B cell (primary cell): Measurements from ENCODE around the gene RAB30. TPM values are rescaled to one million over a fixed set of nuclear protein-coding genes. Genes with fewer than 3 reads are reported as not detected.

Source experiments
- ATAC-seq: fragments of 200-7000 bp; cut with Tn5 transposase; one replicate; pipeline ENCODE4 v1.10.0; 2021; ENCODE audit warnings: low read depth, mild to moderate bottlenecking, moderate number of reproducible peaks, moderate library complexity
- CTCF ChIA-PET: fragments of 350-600 bp; sonication (Branson Sonifier 250); formaldehyde crosslinking; loops from one replicate; lab custom pipeline; 2021; ENCODE audit warnings: antibody characterized with exemption, inconsistent platforms; lab: Charles Lee
- POLR2A ChIA-PET: fragments of 350-600 bp; sonication (Branson Sonifier 250); formaldehyde crosslinking; loops from one replicate; lab custom pipeline; 2021; ENCODE audit warnings: antibody characterized with exemption; lab: Charles Lee
- DNase-seq: peaks from one replicate; pipeline ENCODE4 v3.0.0; 2013
- H2AFZ ChIP-seq: 2 replicates; pipeline ENCODE4 v1.6.1; 2012; ENCODE audit warnings: mild to moderate bottlenecking, low read depth, low read length; ENCODE audit not compliant: insufficient read depth, poor library complexity, severe bottlenecking
- H3K27ac ChIP-seq, 2 donors: 1 replicate in 1 of 2; 2 replicates in 1 of 2; pipeline ENCODE4 v1.5.1; 2012 to 2013; ENCODE audit warnings: low read length in 2 of 2, mild to moderate bottlenecking in 2 of 2, moderate library complexity in 1 of 2
- H3K27me3 ChIP-seq, 4 experiments: fragments of 200-600 bp in 1 of 4; sonication (generic) in 1 of 4; replicated peaks in 1 of 4; 1 replicate in 2 of 4; 2 replicates in 2 of 4; pipeline versions ENCODE4 v1.6.1 to v1.7.0; 2013 to 2016; ENCODE audit warnings: low read length in 3 of 4, mild to moderate bottlenecking in 2 of 4, mixed read lengths in 1 of 4, moderate library complexity in 1 of 4; ENCODE audit not compliant: insufficient read depth in 4 of 4, control insufficient read depth in 3 of 4; ENCODE audit errors: control extremely low read depth in 1 of 4
- H3K36me3 ChIP-seq, 2 experiments: replicated peaks in 1 of 2; 1 replicate in 1 of 2; 2 replicates in 1 of 2; pipeline versions ENCODE4 v1.6.1 to v1.7.1; 2013; ENCODE audit warnings: low read length in 1 of 2; ENCODE audit not compliant: insufficient read depth in 2 of 2, control insufficient read depth in 1 of 2; ENCODE audit errors: control extremely low read depth in 1 of 2, extremely low read depth in 1 of 2
- H3K4me1 ChIP-seq, 2 donors: fragments of 200-600 bp in 1 of 2; sonication (generic) in 1 of 2; 1 replicate in 1 of 2; 2 replicates in 1 of 2; pipeline versions ENCODE4 v1.5.1 to v1.6.1; 2013 to 2017; ENCODE audit warnings: low read length in 2 of 2; ENCODE audit not compliant: control insufficient read depth in 2 of 2, insufficient read depth in 2 of 2
- H3K4me2 ChIP-seq: replicated peaks from 2 replicates; pipeline ENCODE3; 2012; ENCODE audit warnings: mild to moderate bottlenecking, low read depth, low read length; ENCODE audit not compliant: poor library complexity, severe bottlenecking
- H3K4me3 ChIP-seq, 5 experiments: fragments of 200-600 bp in 1 of 5; sonication (generic) in 1 of 5; 1 replicate in 3 of 5; 2 replicates in 2 of 5; pipeline versions ENCODE4 v1.5.1 to v1.7.0; 2011 to 2016; ENCODE audit warnings: low read length in 4 of 5, mild to moderate bottlenecking in 4 of 5, low read depth in 2 of 5, control low read depth in 1 of 5, moderate library complexity in 1 of 5; ENCODE audit not compliant: insufficient read depth in 1 of 5; ENCODE audit errors: control extremely low read depth in 1 of 5, extremely low read depth in 1 of 5
- H3K79me2 ChIP-seq: fragments of 200-600 bp; sonication (generic); one replicate; pipeline ENCODE4 v1.6.0; 2016; ENCODE audit warnings: low read length; ENCODE audit not compliant: control insufficient read depth, insufficient read depth
- H3K9ac ChIP-seq: fragments of 200-600 bp; sonication (generic); 2 replicates; pipeline ENCODE4 v1.6.1; 2017; ENCODE audit warnings: mild to moderate bottlenecking, low read length, moderate library complexity
- H3K9me3 ChIP-seq, 3 donors: one replicate each; pipeline versions ENCODE4 v1.6.1 to v1.7.1; 2013; ENCODE audit warnings: low read length in 2 of 3; ENCODE audit not compliant: control insufficient read depth in 2 of 3, insufficient read depth in 1 of 3; ENCODE audit errors: control extremely low read depth in 1 of 3
- H4K20me1 ChIP-seq: 2 replicates; pipeline ENCODE4 v1.6.0; 2012; ENCODE audit warnings: mild to moderate bottlenecking, low read length; ENCODE audit not compliant: insufficient read depth, control insufficient read depth, poor library complexity, severe bottlenecking
- H3K27ac Mint-ChIP-seq: one replicate; pipeline ENCODE4 v1.8.0; 2021; ENCODE audit warnings: mixed read lengths
- H3K27me3 Mint-ChIP-seq: one replicate; pipeline ENCODE4 v1.8.0; 2021; ENCODE audit warnings: mixed read lengths
- H3K4me1 Mint-ChIP-seq: one replicate; pipeline ENCODE4 v1.8.0; 2021; ENCODE audit warnings: mixed read lengths
- H3K4me3 Mint-ChIP-seq: one replicate; pipeline ENCODE4 v1.8.0; 2021; ENCODE audit warnings: mixed read lengths
- H3K9me3 Mint-ChIP-seq: one replicate; pipeline ENCODE4 v1.8.0; 2022; ENCODE audit warnings: mixed read lengths; ENCODE audit not compliant: insufficient read depth
- CTCF ChIP-seq: fragments of 200-600 bp; IDR thresholded peaks from one replicate; pipeline ENCODE4 v1.8.0; 2022; ENCODE audit warnings: antibody characterized with exemption, mild to moderate bottlenecking
- EZH2 ChIP-seq: IDR thresholded peaks from 2 replicates; pipeline ENCODE4 v1.6.1; 2012; ENCODE audit warnings: borderline replicate concordance, low read depth, mild to moderate bottlenecking, moderate library complexity, low read length; ENCODE audit not compliant: insufficient read depth, poor library complexity, severe bottlenecking
- WGBS: methylation state at CpG from one replicate; pipeline ENCODE4 v1.1.5; 2013; ENCODE audit warnings: missing lambda C conversion rate; ENCODE audit not compliant: insufficient coverage; 5-methylcytosine and 5-hydroxymethylcytosine counted together
- intact Hi-C: fragments of 100-400 bp; cut with micrococcal nuclease; formaldehyde crosslinking; loops from one replicate; pipeline ENCODE4 v1.10.0; 2022
- polyA plus RNA-seq: library from polyadenylated mRNA; depleted of rRNA; stranded (reverse); fragments of >200 nt; gene quantifications from 2 replicates; pipeline ENCODE4 v1.2.3, GENCODE V29; 2012
- total RNA-seq, 2 donors: library from RNA; stranded (reverse); fragments of 120-200 nt in 1 of 2; gene quantifications; 1 replicate in 1 of 2; 2 replicates in 1 of 2; pipeline versions ENCODE4 v1.2.3 to v1.2.4, GENCODE V29; 2013 to 2022

Gene RAB30
- total and polyA plus RNA-seq, 2 donors (not counting 1 experiment from before 2014, with no cell fraction given), result 26.6 to 214 TPM

DNA sequence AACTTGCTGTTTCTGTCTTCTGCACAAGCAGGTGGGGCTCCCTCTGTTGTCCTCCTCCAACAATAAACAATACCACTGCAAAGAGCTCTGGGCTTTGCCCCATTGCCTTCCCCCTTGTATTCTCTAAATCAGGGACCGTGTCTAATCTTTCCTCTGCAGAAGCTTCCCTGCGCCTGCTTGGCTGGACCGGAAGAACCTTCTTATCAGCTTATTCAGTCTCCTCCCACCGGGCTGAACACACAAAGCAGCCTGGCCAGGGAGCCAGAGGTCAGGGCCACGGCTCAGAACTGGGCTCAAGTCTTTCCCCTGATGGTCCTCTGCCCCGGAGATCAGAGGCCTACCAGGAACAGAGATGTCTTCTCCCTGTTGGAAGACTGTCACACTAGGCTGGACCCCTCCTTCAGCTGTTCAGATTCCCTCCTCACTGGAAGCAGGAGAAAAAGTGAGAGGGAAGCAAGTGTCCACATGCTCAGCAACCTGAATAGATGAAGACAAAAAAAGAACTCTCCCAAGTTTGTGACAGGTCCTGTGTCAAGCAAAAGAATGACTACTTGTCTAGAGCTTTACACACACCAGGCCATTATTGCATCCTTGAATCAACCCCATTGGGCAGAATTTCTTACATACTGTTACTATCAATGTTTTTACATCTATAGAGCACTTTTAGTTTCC is 63.7 kb downstream of the RAB30 start:
- POLR2A ChIA-PET, result interaction anchor here (0.7 kb wide), 1 partner anchor 177 kb away, joined by 5 read pairs; no protein-coding TSS in a partner anchor
- peak; percentile 45 for DNase-seq
- H3K9me3 Mint-ChIP-seq, result no peaks in the 10 kb centered on the region
- H3K9me3 ChIP-seq, result no peaks in the 10 kb centered on the region
- no peaks in the 10 kb centered on the region for H3K27me3 Mint-ChIP-seq
- H3K4me1 ChIP-seq, result peaks cover 47 to 50% of the 10 kb centered on the region in 2 donors
- no peaks in the 10 kb centered on the region for H3K27me3 ChIP-seq
- peak overlapping the region; percentile 72 for H3K4me3 Mint-ChIP-seq
- H3K4me1 Mint-ChIP-seq, result peaks cover 74% of the 10 kb centered on the region
- H3K27ac Mint-ChIP-seq, result peak overlapping the region; percentile 84
- intact Hi-C loops, result loop anchor here (5.0 kb wide), 1 partner anchor 36 kb away; no protein-coding TSS in a partner anchor
- WGBS, result 27% methylated on average over 6 of the region's 6 CpGs
- peak; percentile 39 for ATAC-seq
- no peak overlapping the region for H2AFZ ChIP-seq
- CTCF ChIA-PET, result interaction anchor here (0.6 to 1.7 kb wide), 10 partner anchors 11 to 141 kb away, joined by 3 to 5 read pairs (median 3); no protein-coding TSS in a partner anchor
- H4K20me1 ChIP-seq, result peaks cover 61% of the 10 kb centered on the region
- H3K9ac ChIP-seq, result peak overlapping the region; percentile 8
- TF ChIP-seq EZH2 (no peak), CTCF (no peak)
- peaks cover 0 to 12% of the 10 kb centered on the region in 2 experiments for H3K36me3 ChIP-seq
- H3K27ac ChIP-seq, result peak overlapping the region in 1 of 2 donors; percentile 65
- H3K79me2 ChIP-seq, result peaks cover 96% of the 10 kb centered on the region
- H3K4me3 ChIP-seq, result no peak overlapping the region
- H3K4me2 ChIP-seq, result peak overlapping the region; percentile 55

DNA sequence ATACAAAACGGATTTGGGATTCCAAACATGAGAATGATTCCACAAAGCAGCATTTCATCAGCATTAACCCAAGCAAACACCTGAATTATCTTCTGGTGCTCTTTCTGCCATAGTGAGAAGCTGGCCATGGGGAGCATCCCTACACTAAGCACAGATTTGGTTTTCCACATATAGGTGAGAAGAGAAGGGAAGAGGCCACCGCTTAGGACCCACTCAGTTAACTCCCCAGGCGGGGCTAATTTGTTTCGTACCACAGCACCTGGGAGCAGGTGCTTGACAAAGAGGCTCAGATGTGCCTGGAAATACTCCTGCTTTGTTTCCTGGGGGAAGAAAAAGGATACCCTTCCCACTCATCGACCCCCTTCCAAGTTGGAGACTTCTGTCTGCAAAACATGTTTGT is 64.2 kb downstream of the RAB30 start:
- H3K27me3 ChIP-seq, result no peaks in the 10 kb centered on the region
- no peak overlapping the region for H3K4me3 ChIP-seq
- H3K4me1 ChIP-seq, result peaks cover 48 to 50% of the 10 kb centered on the region in 2 donors
- no peak for ATAC-seq
- H3K4me1 Mint-ChIP-seq, result peaks cover 75% of the 10 kb centered on the region
- intact Hi-C loops, result loop anchor here (5.0 kb wide), 1 partner anchor 35 kb away; no protein-coding TSS in a partner anchor
- peak overlapping the region; percentile 8 for H3K9ac ChIP-seq
- TF ChIP-seq EZH2 (no peak), CTCF (no peak)
- H3K79me2 ChIP-seq, result peaks cover 96% of the 10 kb centered on the region
- peaks cover 61% of the 10 kb centered on the region for H4K20me1 ChIP-seq
- ChIA-PET POLR2A (no interaction called here), CTCF (interaction anchor here (0.7 to 1.7 kb wide), 4 partner anchors 10 to 141 kb away, joined by 3 to 5 read pairs (median 4); no protein-coding TSS in a partner anchor)
- H3K27me3 Mint-ChIP-seq, result no peaks in the 10 kb centered on the region
- peak overlapping the region; percentile 72 for H3K4me3 Mint-ChIP-seq
- H3K36me3 ChIP-seq, result peaks cover 0 to 12% of the 10 kb centered on the region in 2 experiments
- peak overlapping the region in 1 of 2 donors; percentile 65 for H3K27ac ChIP-seq
- WGBS, result 0% methylated on average over 1 of the region's 5 CpGs
- H3K27ac Mint-ChIP-seq, result peak overlapping the region; percentile 84
- no peaks in the 10 kb centered on the region for H3K9me3 ChIP-seq
- H2AFZ ChIP-seq, result no peak overlapping the region
- no peaks in the 10 kb centered on the region for H3K9me3 Mint-ChIP-seq
- H3K4me2 ChIP-seq, result peak overlapping the region; percentile 55
- no peak for DNase-seq
